Fibroblast of mammary gland (primary cell): ENCODE data around the gene LACTB.

Experiments used
- DNase-seq: peaks from one replicate; pipeline ENCODE4 v3.0.0-alpha.2; 2010; ENCODE audit warnings: low read depth
- H3K4me3 ChIP-seq: 2 replicates; pipeline ENCODE4 v1.5.1; 2011; ENCODE audit warnings: low read depth, mild to moderate bottlenecking, low read length, moderate library complexity; ENCODE audit not compliant: control insufficient read depth
- CTCF ChIP-seq: conservative IDR thresholded peaks from 2 replicates; pipeline ENCODE4 v1.5.1; 2011; ENCODE audit warnings: low read depth, low read length, inconsistent platforms; ENCODE audit not compliant: control insufficient read depth, insufficient read depth

LACTB gene

GRCh38 chr15:63135804-63136203 is 14.1 kb downstream of the LACTB start:
- no peak for TF ChIP-seq CTCF
- DNase-seq = peak; percentile 94
- no peak overlapping the region for H3K4me3 ChIP-seq

DNA sequence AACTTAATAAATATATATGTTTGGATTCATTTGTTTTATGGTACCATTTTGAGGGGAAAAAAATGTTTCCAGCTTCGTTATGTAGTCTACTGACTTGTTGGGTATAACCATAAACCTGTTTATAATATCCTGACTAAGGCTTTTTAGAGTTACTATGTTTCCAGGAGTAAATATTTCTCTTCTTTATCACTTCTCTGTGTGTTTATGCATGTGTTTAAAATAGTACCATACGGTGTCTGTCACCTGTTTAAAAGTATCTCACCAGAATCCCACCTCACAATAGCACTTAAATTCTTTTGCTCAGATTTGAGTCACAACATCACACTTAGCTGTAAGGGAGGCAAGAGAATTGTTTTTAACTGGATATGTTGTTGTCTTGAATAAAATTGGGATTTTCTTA is 15.1 kb downstream of the LACTB start:
- no peak for TF ChIP-seq CTCF
- no peak for DNase-seq
- no peak overlapping the region for H3K4me3 ChIP-seq

DNA sequence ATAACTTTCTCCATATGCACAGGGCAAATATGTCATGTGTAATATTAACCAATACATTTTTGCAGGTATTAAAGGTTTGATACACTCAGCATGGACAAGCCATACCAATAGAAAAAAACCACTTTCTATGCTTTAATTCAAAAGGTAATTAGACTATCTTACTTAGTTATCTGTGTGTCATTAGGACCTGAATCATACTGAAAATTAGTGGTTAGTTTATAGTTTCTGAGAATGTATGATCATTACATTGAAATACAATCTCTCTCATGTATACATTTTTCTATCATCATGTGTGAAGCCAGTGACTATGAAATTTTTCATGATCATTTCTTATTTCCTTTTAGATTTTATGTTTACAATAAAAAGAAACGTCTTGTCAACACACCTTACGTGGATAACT is 19.3 kb downstream of the LACTB start:
- no peak for TF ChIP-seq CTCF

GRCh38 chr15:63145426-63145825 is 23.8 kb downstream of the LACTB start:
- no peak for DNase-seq
- no peak for TF ChIP-seq CTCF

More for the DNA sequence above, 19.3 kb downstream of the LACTB start:
- H3K4me3 ChIP-seq = no peak overlapping the region
- DNase-seq = no peak

GRCh38 chr15:63146684-63147083 is 25.0 kb downstream of the LACTB start:
- DNase-seq = peak; percentile 33
- TF ChIP-seq CTCF = peak; percentile 16

More at GRCh38 chr15:63145426-63145825, 23.8 kb downstream of the LACTB start:
- H3K4me3 ChIP-seq = no peak overlapping the region

GRCh38 chr15:63151665-63152064 is 30.0 kb downstream of the LACTB start:
- TF ChIP-seq CTCF = no peak
- no peak overlapping the region for H3K4me3 ChIP-seq
- no peak for DNase-seq

More at GRCh38 chr15:63146684-63147083, 25.0 kb downstream of the LACTB start:
- H3K4me3 ChIP-seq = no peak overlapping the region

GRCh38 chr15:63155486-63155885 is 33.8 kb downstream of the LACTB start:
- peak overlapping the region; percentile 58 for H3K4me3 ChIP-seq
- no peak for TF ChIP-seq CTCF
- no peak for DNase-seq
